ENCODE results near the gene VPS13D. TPM values are rescaled to one million over a fixed set of nuclear protein-coding genes. Genes with fewer than 3 reads are reported as not detected.

The VPS13D gene
- polyA plus RNA-seq, 1 experiment = 22.3 TPM

DNA sequence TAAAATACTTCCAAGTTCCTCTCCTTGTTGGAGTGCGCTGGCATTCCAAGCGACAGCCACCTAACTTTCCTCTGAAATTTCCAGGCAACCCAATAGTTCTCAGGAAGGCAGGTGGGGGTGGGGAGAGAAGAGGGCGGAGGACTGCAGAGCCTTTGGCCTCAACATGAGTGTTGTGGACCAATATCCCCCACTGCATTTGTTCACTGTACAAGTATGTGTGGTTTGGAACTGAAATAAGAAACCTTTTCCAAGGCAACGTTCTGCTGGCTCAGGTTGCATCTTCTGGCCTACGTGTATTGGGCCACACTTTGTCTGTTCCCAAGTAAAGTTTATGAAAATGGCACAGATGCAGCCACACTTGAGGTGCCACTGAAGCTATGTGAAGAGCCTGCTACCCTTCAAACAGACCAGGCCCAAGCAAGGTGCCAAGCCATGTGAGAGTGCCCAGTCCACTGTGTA lies 234.8 kb downstream of the VPS13D start:
- H3K36me3 ChIP-seq (ENCODE audit: control insufficient read depth, insufficient read depth, low read length) = no peaks in the 10 kb centered on the region
- DNase-seq (ENCODE audit: low read depth) = peak; percentile 93
- POLR2A ChIA-PET = no interaction called here
- CTCF ChIA-PET = no interaction called here
- TF ChIP-seq, protein P1, sequence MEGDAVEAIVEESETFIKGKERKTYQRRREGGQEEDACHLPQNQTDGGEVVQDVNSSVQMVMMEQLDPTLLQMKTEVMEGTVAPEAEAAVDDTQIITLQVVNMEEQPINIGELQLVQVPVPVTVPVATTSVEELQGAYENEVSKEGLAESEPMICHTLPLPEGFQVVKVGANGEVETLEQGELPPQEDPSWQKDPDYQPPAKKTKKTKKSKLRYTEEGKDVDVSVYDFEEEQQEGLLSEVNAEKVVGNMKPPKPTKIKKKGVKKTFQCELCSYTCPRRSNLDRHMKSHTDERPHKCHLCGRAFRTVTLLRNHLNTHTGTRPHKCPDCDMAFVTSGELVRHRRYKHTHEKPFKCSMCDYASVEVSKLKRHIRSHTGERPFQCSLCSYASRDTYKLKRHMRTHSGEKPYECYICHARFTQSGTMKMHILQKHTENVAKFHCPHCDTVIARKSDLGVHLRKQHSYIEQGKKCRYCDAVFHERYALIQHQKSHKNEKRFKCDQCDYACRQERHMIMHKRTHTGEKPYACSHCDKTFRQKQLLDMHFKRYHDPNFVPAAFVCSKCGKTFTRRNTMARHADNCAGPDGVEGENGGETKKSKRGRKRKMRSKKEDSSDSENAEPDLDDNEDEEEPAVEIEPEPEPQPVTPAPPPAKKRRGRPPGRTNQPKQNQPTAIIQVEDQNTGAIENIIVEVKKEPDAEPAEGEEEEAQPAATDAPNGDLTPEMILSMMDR (IDR thresholded peaks at IDR 0.05; ENCODE audit: insufficient read depth, low read depth, low read length) = no peak
- no peaks in the 10 kb centered on the region for H3K27me3 ChIP-seq (ENCODE audit: control insufficient read depth, insufficient read depth, low read length)
- no peak overlapping the region for H3K4me3 ChIP-seq (ENCODE audit: low read depth, low read length)

DNA sequence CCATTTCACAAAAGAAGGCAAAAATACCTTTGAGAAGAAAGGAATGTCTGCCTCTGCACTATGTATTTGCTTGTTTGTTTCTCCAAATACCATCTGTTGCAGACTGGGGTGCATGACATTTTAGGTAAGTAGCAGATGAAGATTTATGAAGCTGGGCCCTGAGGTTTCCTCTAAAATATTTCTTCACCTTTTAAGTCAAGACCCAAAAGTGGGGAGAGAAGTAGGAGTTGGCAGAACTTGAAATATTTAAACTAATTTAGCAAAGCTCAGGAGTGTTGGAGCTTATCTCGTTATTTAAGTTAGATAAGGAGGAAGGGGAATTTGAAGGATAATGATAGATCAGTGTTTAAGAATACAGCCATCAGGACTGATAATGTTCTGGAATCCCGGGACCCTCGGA lies 235.3 kb downstream of the VPS13D start:
- Histone ChIP-seq H3K27me3 (ENCODE audit: control insufficient read depth, insufficient read depth, low read length) (no peaks in the 10 kb centered on the region), H3K36me3 (ENCODE audit: control insufficient read depth, insufficient read depth, low read length) (no peaks in the 10 kb centered on the region), H3K4me3 (ENCODE audit: low read depth, low read length) (no peak overlapping the region)
- DNase-seq (ENCODE audit: low read depth) = no peak
- ChIA-PET POLR2A (no interaction called here), CTCF (no interaction called here)
- TF ChIP-seq, protein P1 (IDR thresholded peaks at IDR 0.05; ENCODE audit: insufficient read depth, low read depth, low read length) = no peak

DNA sequence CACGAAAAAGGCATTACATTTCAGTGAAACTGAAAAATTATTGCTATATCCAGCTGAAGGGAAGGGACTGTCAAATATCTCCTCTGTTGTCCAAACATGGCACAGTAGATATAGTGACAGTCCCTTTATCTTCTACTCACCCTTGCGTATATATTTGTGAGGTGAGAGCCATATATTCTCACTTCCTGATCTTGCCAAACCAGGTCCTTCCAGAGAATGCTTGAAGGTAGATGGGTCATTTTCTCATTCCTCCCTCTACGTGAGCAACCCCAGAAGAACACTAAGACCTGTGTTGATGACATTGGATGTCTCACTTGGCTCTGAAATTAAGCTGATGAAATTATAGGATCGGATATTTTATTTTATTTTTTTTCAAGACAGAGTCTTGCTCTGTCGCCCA lies 237.0 kb downstream of the VPS13D start:
- H3K4me3 ChIP-seq (ENCODE audit: low read depth, low read length) = no peak overlapping the region
- TF ChIP-seq, protein P1 (IDR thresholded peaks at IDR 0.05; ENCODE audit: insufficient read depth, low read depth, low read length) = no peak
- ChIA-PET CTCF (no interaction called here), POLR2A (no interaction called here)
- no peak for DNase-seq (ENCODE audit: low read depth)
- H3K27me3 ChIP-seq (ENCODE audit: control insufficient read depth, insufficient read depth, low read length) = no peaks in the 10 kb centered on the region
- H3K36me3 ChIP-seq (ENCODE audit: control insufficient read depth, insufficient read depth, low read length) = no peaks in the 10 kb centered on the region

DNA sequence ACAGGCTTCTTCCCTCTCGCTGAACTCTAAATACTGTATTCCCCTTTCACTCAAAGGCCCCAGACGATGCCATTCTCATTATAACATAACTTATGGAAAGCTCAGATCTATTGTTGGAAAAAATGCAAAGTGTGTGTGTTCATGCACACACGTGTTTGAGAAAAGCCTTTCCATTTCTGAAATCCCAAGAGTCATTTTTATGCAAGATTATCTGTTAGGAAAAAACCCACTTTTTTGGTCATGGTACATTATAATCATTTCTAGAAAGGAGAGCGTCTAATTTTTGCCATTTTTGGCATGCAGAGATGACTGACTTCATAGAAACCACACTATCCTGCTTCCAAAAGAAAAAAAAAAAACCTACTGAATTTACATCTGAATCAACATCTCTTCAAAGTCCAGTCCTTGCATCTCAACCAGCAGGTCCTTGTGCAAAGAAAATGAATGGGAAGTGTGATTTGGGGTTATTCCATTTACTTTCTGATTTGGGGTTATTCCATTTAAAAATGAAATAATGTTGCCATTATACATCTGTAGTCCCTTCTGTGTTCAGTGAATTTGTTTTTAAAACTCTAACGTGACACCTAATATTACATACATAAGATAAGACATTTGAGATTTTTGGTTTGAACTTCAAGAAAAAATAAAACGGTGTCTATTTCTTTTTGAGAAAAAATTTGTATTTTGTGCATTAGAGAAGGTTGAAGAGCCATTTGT lies 237.9 kb downstream of the VPS13D start:
- no peak for DNase-seq (ENCODE audit: low read depth)
- Histone ChIP-seq H3K36me3 (ENCODE audit: control insufficient read depth, insufficient read depth, low read length) (no peaks in the 10 kb centered on the region), H3K4me3 (ENCODE audit: low read depth, low read length) (no peak overlapping the region), H3K27me3 (ENCODE audit: control insufficient read depth, insufficient read depth, low read length) (no peaks in the 10 kb centered on the region)
- ChIA-PET CTCF (no interaction called here), POLR2A (no interaction called here)
- TF ChIP-seq, protein P1 (IDR thresholded peaks at IDR 0.05; ENCODE audit: insufficient read depth, low read depth, low read length) = no peak

DNA sequence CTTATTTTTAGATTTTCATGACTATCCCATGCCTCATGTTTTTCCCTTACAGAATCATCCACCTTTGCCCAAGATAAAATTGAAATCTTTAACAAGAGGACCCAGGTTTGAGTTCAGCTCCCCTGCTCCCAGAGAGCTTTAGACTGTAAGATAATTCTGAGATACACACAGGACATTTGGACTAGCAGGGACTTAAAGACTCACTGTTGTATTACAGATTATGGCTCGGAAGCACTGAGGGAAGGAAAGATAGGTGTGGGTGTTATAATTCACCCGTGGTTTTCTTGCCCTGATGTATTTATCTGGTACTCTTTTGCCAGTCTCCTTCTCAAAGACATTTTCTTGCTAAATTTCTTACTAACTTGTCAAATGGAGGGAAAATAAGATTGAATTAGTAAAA lies 238.5 kb downstream of the VPS13D start:
- Histone ChIP-seq H3K27me3 (ENCODE audit: control insufficient read depth, insufficient read depth, low read length) (no peaks in the 10 kb centered on the region), H3K4me3 (ENCODE audit: low read depth, low read length) (no peak overlapping the region), H3K36me3 (ENCODE audit: control insufficient read depth, insufficient read depth, low read length) (no peaks in the 10 kb centered on the region)
- POLR2A ChIA-PET = no interaction called here
- no peak for DNase-seq (ENCODE audit: low read depth)
- TF ChIP-seq, protein P1 (IDR thresholded peaks at IDR 0.05; ENCODE audit: insufficient read depth, low read depth, low read length) = no peak
- CTCF ChIA-PET = no interaction called here
